Stimulated activated CD8-positive, alpha-beta memory T cell treated with anti-CD3 and anti-CD28 coated beads, Interleukin-4, amount 100 ng/mL, for 1 hour (primary cell): ENCODE data around the gene CAST.
"Not testable (repeated sequence)": the region's sequence is repeated elsewhere in the genome, so short reads cannot be mapped to it uniquely, and the experiment has no call there.

Experiments
- DNase-seq, 2 donors: peaks; one replicate each; pipeline ENCODE4 v3.0.0-alpha.2; 2020; ENCODE audit warnings: low read depth in 2 of 2, low spot score in 1 of 2

CAST gene

GRCh38 chr5:96775689-96776088 is 113.5 kb downstream of the CAST start:
- no peak for DNase-seq

GRCh38 chr5:96776621-96777020 is 114.4 kb downstream of the CAST start:
- no peak for DNase-seq

GRCh38 chr5:96778409-96778808 is 116.2 kb downstream of the CAST start:
- no peak for DNase-seq

GRCh38 chr5:96780626-96781025 is 118.5 kb downstream of the CAST start:
- no peak for DNase-seq

GRCh38 chr5:96781031-96781971 is 119.1 kb downstream of the CAST start:
- DNase-seq, result no peak

GRCh38 chr5:96783326-96783725 is 121.2 kb downstream of the CAST start:
- DNase-seq, result no peak

GRCh38 chr5:96785326-96786109 is 123.3 kb downstream of the CAST start:
- no peak for DNase-seq

GRCh38 chr5:96788112-96788749 is 126.1 kb downstream of the CAST start:
- DNase-seq, result no peak

- DNase-seq, result no peak
These were observed 127.7 kb downstream of the CAST start for GRCh38 chr5:96789794-96790330.

- no peak for DNase-seq
These were observed 128.9 kb downstream of the CAST start for GRCh38 chr5:96790961-96791504.

- DNase-seq, result no peak
These were observed 132.6 kb downstream of the CAST start for GRCh38 chr5:96794757-96795156.

GRCh38 chr5:96795626-96796025 is 133.4 kb downstream of the CAST start:
- no peak for DNase-seq

- DNase-seq, result no peak
These were observed 134.3 kb downstream of the CAST start for GRCh38 chr5:96796434-96796833.

GRCh38 chr5:96801718-96802117 is 139.5 kb downstream of the CAST start:
- not testable (repeated sequence) for DNase-seq

- DNase-seq, result peak; percentile 21 to 35
These were observed 145.0 kb downstream of the CAST start for GRCh38 chr5:96807075-96807654.

GRCh38 chr5:96808541-96808828 is 146.3 kb downstream of the CAST start:
- no peak for DNase-seq

- no peak for DNase-seq
These were observed 146.8 kb downstream of the CAST start for GRCh38 chr5:96808868-96809558.

GRCh38 chr5:96809921-96810320 is 147.7 kb downstream of the CAST start:
- DNase-seq, result no peak

GRCh38 chr5:96812851-96813250 is 150.7 kb downstream of the CAST start:
- DNase-seq, result no peak

- no peak for DNase-seq
These were observed 151.9 kb downstream of the CAST start for GRCh38 chr5:96814041-96814440.
